Keratinocyte (primary cell): ENCODE measurements around the gene ASXL2. TPM values are rescaled to one million over a fixed set of nuclear protein-coding genes. Genes with fewer than 3 reads are reported as not detected.

Source experiments
- DNase-seq: peaks from one replicate; pipeline ENCODE4 v3.0.0-alpha.2; 2011; ENCODE audit warnings: low read depth, missing footprints, low spot score
- FAIRE-seq: peaks from 2 replicates; lab custom pipeline; 2011; peaks lifted over from hg19 to GRCh38; lab: Jason Lieb, UNC
- H2AFZ ChIP-seq: 2 replicates; pipeline ENCODE4 v1.6.0; 2012; ENCODE audit warnings: low read length, control low read depth, inconsistent platforms; ENCODE audit not compliant: control insufficient read depth
- H3K27ac ChIP-seq: 2 replicates; pipeline ENCODE4 v1.5.1; 2011; ENCODE audit warnings: low read length; ENCODE audit not compliant: control insufficient read depth, insufficient read depth
- H3K27me3 ChIP-seq: 3 replicates; pipeline ENCODE4 v1.6.0; 2011; ENCODE audit warnings: low read length; ENCODE audit not compliant: control insufficient read depth, insufficient read depth; ENCODE audit errors: extremely low read depth
- H3K36me3 ChIP-seq, 2 experiments: 2 replicates in 1 of 2; 3 replicates in 1 of 2; pipeline ENCODE4 v1.5.1; 2011; ENCODE audit warnings: low read length in 2 of 2, mild to moderate bottlenecking in 1 of 2; ENCODE audit not compliant: control insufficient read depth in 2 of 2, insufficient read depth in 2 of 2; ENCODE audit errors: extremely low read depth in 1 of 2
- H3K4me1 ChIP-seq: 3 replicates; pipeline ENCODE4 v1.5.1; 2011; ENCODE audit warnings: low read length; ENCODE audit not compliant: control insufficient read depth, insufficient read depth; ENCODE audit errors: extremely low read depth
- H3K4me2 ChIP-seq: 3 replicates; pipeline ENCODE4 v1.6.0; 2011; ENCODE audit warnings: low read depth, low read length; ENCODE audit not compliant: control insufficient read depth, insufficient read depth; ENCODE audit errors: extremely low read depth
- H3K4me3 ChIP-seq, 3 experiments: fragments of 200-600 bp in 1 of 3; sonication (generic) in 1 of 3; 2 replicates in 2 of 3; 3 replicates in 1 of 3; pipeline ENCODE4 v1.5.1; 2011 to 2016; ENCODE audit warnings: low read length in 3 of 3, mild to moderate bottlenecking in 3 of 3, control low read depth in 2 of 3, inconsistent platforms in 1 of 3, low read depth in 1 of 3, mixed read lengths in 1 of 3, mixed run types in 1 of 3, moderate library complexity in 1 of 3; ENCODE audit not compliant: control insufficient read depth in 2 of 3, insufficient read depth in 2 of 3; ENCODE audit errors: extremely low read depth in 1 of 3
- H3K79me2 ChIP-seq: 2 replicates; pipeline ENCODE4 v1.6.0; 2012; ENCODE audit warnings: low read length; ENCODE audit not compliant: control insufficient read depth, insufficient read depth
- H3K9ac ChIP-seq: 3 replicates; pipeline ENCODE4 v1.6.0; 2011; ENCODE audit warnings: low read length; ENCODE audit not compliant: control insufficient read depth, insufficient read depth; ENCODE audit errors: extremely low read depth
- H3K9me1 ChIP-seq: 3 replicates; pipeline ENCODE4 v1.6.0; 2011; ENCODE audit warnings: low read length; ENCODE audit not compliant: control insufficient read depth, insufficient read depth; ENCODE audit errors: extremely low read depth
- H3K9me3 ChIP-seq: 2 replicates; pipeline ENCODE4 v1.5.1; 2012; ENCODE audit warnings: low read depth, low read length; ENCODE audit not compliant: control insufficient read depth
- H4K20me1 ChIP-seq: 3 replicates; pipeline ENCODE4 v1.6.0; 2011; ENCODE audit warnings: low read length; ENCODE audit not compliant: control insufficient read depth, insufficient read depth; ENCODE audit errors: extremely low read depth
- EZH2 ChIP-seq: IDR thresholded peaks from one replicate; pipeline ENCODE4 v1.6.1; 2012; ENCODE audit warnings: inconsistent platforms, mild to moderate bottlenecking, low read length, moderate library complexity
- dilution Hi-C: fragments of 300-500 bp; cut with MboI; formaldehyde crosslinking; loops from one replicate; pipeline ENCODE4 v1.7.0; 2020; ENCODE audit warnings: low sequenced_read_pairs; ENCODE audit not compliant: extremely low pct_ligation_motif_present
- polyA plus RNA-seq, 5 experiments: library from polyadenylated mRNA; depleted of rRNA in 3 of 5; stranded (reverse) in 3 of 5; stranded (forward) in 1 of 5; unstranded in 1 of 5; fragments of >200 nt; gene quantifications; 1 replicate in 1 of 5; 2 replicates in 3 of 5; 3 replicates in 1 of 5; pipeline versions ENCODE4 v1.2.1 to v1.2.3, GENCODE V29; 2011 to 2012; ENCODE audit warnings: missing spikeins in 2 of 5, low read depth in 1 of 5, low replicate concordance in 1 of 5
- TF ChIP-seq, protein P1 (sequence below), 3 experiments: IDR thresholded peaks in 1 of 3; conservative IDR thresholded peaks in 1 of 3; optimal IDR thresholded peaks in 1 of 3; 2 replicates in 2 of 3; 3 replicates in 1 of 3; pipeline versions ENCODE3 to v1.5.1; 2011; ENCODE audit warnings: low read length in 3 of 3, mild to moderate bottlenecking in 3 of 3, moderate library complexity in 2 of 3, control low read depth in 1 of 3, inconsistent platforms in 1 of 3; ENCODE audit not compliant: insufficient read depth in 2 of 3; ENCODE audit errors: extremely low read depth in 1 of 3

ASXL2 gene
- polyA plus RNA-seq, 1 donor (not counting 4 experiments of a cell fraction or from before 2014, with no cell fraction given): 12.5 TPM

DNA sequence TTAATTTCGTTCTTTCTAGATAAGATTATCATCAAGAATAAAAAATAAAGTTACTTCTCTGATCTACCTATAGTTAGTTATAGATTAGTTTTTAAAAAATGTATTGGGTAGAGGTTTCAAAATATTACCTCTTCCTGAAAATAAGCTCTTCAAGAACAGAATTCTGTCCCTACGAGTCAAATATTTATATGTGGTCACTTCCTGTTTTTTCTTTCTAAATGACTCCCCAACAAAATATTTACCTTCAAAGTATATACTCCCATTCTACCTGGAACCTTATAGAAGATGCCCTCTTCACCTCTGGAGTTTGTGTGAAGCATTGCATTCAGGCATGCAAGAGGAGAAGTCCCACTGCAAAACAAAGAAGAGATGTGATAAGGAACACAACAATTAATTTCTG is 72.3 kb downstream of the ASXL2 start:
- Histone ChIP-seq H3K27ac (no peak overlapping the region), H3K4me1 (peaks cover 5% of the 10 kb centered on the region), H3K36me3 (peaks cover 8 to 13% of the 10 kb centered on the region in 2 experiments), H3K9ac (no peak overlapping the region), H4K20me1 (no peaks in the 10 kb centered on the region), H3K9me1 (no peaks in the 10 kb centered on the region), H3K4me2 (no peak overlapping the region), H3K9me3 (no peaks in the 10 kb centered on the region), H3K4me3 (no peak overlapping the region), H2AFZ (no peak overlapping the region), H3K27me3 (no peaks in the 10 kb centered on the region), H3K79me2 (peaks cover 1% of the 10 kb centered on the region)
- DNase-seq (no peak), FAIRE-seq (no peak)
- dilution Hi-C loops: no loop called here
- TF ChIP-seq EZH2: no peak
- TF ChIP-seq, protein P1, sequence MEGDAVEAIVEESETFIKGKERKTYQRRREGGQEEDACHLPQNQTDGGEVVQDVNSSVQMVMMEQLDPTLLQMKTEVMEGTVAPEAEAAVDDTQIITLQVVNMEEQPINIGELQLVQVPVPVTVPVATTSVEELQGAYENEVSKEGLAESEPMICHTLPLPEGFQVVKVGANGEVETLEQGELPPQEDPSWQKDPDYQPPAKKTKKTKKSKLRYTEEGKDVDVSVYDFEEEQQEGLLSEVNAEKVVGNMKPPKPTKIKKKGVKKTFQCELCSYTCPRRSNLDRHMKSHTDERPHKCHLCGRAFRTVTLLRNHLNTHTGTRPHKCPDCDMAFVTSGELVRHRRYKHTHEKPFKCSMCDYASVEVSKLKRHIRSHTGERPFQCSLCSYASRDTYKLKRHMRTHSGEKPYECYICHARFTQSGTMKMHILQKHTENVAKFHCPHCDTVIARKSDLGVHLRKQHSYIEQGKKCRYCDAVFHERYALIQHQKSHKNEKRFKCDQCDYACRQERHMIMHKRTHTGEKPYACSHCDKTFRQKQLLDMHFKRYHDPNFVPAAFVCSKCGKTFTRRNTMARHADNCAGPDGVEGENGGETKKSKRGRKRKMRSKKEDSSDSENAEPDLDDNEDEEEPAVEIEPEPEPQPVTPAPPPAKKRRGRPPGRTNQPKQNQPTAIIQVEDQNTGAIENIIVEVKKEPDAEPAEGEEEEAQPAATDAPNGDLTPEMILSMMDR (optimal IDR thresholded peaks at IDR 0.05 in 1 of 3, IDR thresholded peaks at IDR 0.05 in 1 of 3, conservative IDR thresholded peaks at IDR 0.05 in 1 of 3; ENCODE audit: extremely low read depth in 1 of 3, insufficient read depth in 2 of 3, low read length in 3 of 3): no peak

DNA sequence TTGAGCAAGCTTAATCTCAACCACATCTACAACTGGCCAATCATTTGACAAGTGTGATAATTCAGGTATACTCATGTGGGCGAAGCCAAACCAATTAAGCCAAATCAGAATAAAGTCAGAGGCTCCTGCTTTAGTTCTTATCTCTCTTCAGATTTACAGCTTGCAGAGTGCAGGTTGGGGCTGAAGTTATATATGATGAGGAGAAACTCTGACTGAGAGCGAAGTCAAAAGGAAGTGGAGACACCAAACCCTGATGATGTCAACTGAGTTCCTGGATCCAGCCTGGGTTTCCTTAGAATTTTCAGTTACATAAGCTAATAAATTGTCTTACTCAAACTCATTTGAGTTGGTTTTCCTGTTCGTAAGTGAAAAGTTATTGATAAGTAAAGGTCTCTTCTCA is 73.9 kb downstream of the ASXL2 start:
- H3K9me1 ChIP-seq: no peaks in the 10 kb centered on the region
- FAIRE-seq (no peak), DNase-seq (no peak)
- no peak overlapping the region for H3K4me2 ChIP-seq
- peaks cover 5% of the 10 kb centered on the region for H3K4me1 ChIP-seq
- H3K79me2 ChIP-seq: no peaks in the 10 kb centered on the region
- H3K27ac ChIP-seq: no peak overlapping the region
- no peak for TF ChIP-seq EZH2
- TF ChIP-seq, protein P1 (optimal IDR thresholded peaks at IDR 0.05 in 1 of 3, IDR thresholded peaks at IDR 0.05 in 1 of 3, conservative IDR thresholded peaks at IDR 0.05 in 1 of 3; ENCODE audit: extremely low read depth in 1 of 3, insufficient read depth in 2 of 3, low read length in 3 of 3): no peak
- peaks cover 7 to 10% of the 10 kb centered on the region in 2 experiments for H3K36me3 ChIP-seq
- H2AFZ ChIP-seq: no peak overlapping the region
- H4K20me1 ChIP-seq: no peaks in the 10 kb centered on the region
- H3K4me3 ChIP-seq: no peak overlapping the region
- H3K9ac ChIP-seq: no peak overlapping the region
- H3K9me3 ChIP-seq: no peaks in the 10 kb centered on the region
- no peaks in the 10 kb centered on the region for H3K27me3 ChIP-seq
- dilution Hi-C loops: no loop called here
